GM18907 (cell line): ENCODE data around the gene PLEK.
"Not testable (repeated sequence)": the region's sequence is repeated elsewhere in the genome, so short reads cannot be mapped to it uniquely, and the experiment has no call there.

ENCODE experiments used
- ATAC-seq: cut with Tn5 transposase; IDR thresholded peaks from one replicate; pipeline ENCODE4 v1.9.1; 2021; ENCODE audit warnings: mild to moderate bottlenecking, moderate library complexity; ENCODE audit not compliant: unreplicated experiment

Gene PLEK

GRCh38 chr2:68352651-68353391 is 12.3 kb upstream of the PLEK start:
- no peak for ATAC-seq

GRCh38 chr2:68356599-68357239 is 8.4 kb upstream of the PLEK start:
- no peak for ATAC-seq

- ATAC-seq = peak; percentile 70
Observed at GRCh38 chr2:68357605-68358337, 7.3 kb upstream of the PLEK start.

GRCh38 chr2:68359889-68360288 is 5.2 kb upstream of the PLEK start:
- ATAC-seq = no peak

- peak; percentile 53 for ATAC-seq
Observed at GRCh38 chr2:68362069-68362468, 3.0 kb upstream of the PLEK start.

GRCh38 chr2:68362749-68363148 is 2.3 kb upstream of the PLEK start:
- no peak for ATAC-seq

- no peak for ATAC-seq
Observed at GRCh38 chr2:68363721-68364120, 1.4 kb upstream of the PLEK start.

- peak; percentile 43 for ATAC-seq
Observed at GRCh38 chr2:68366083-68366560, 1.0 kb downstream of the PLEK start.

GRCh38 chr2:68367953-68368653 is 3.0 kb downstream of the PLEK start:
- no peak for ATAC-seq

- no peak for ATAC-seq
Observed at GRCh38 chr2:68368654-68369336, 3.7 kb downstream of the PLEK start.

GRCh38 chr2:68369337-68369734 is 4.3 kb downstream of the PLEK start:
- no peak for ATAC-seq

GRCh38 chr2:68371138-68371537 is 6.1 kb downstream of the PLEK start:
- ATAC-seq = no peak

GRCh38 chr2:68371581-68371980 is 6.5 kb downstream of the PLEK start:
- ATAC-seq = no peak

GRCh38 chr2:68372485-68372884 is 7.4 kb downstream of the PLEK start:
- ATAC-seq = no peak

GRCh38 chr2:68374184-68374583 is 9.1 kb downstream of the PLEK start:
- ATAC-seq = no peak

GRCh38 chr2:68375582-68375981 is 10.5 kb downstream of the PLEK start:
- ATAC-seq = no peak

- ATAC-seq = peak; percentile 39
Observed at GRCh38 chr2:68377137-68377780, 12.2 kb downstream of the PLEK start.

GRCh38 chr2:68378779-68379178 is 13.7 kb downstream of the PLEK start:
- ATAC-seq = not testable (repeated sequence)

GRCh38 chr2:68379184-68379708 is 14.2 kb downstream of the PLEK start:
- peak; percentile 31 for ATAC-seq

GRCh38 chr2:68383778-68384177 is 18.7 kb downstream of the PLEK start:
- no peak for ATAC-seq
